Heart left ventricle (tissue), 16 donors: ENCODE results near the gene DMBX1. TPM values are rescaled to one million over a fixed set of nuclear protein-coding genes. Genes with fewer than 3 reads are reported as not detected.

Experiments used
- ATAC-seq, 4 donors: fragments of 200-7000 bp; cut with Tn5 transposase; one replicate each; pipeline ENCODE4 v1.9.1; 2020 to 2022; ENCODE audit warnings: moderate library complexity in 4 of 4, mild to moderate bottlenecking in 3 of 4, moderate number of reproducible peaks in 1 of 4
- DNase-seq, 5 donors: peaks; one replicate each; pipeline ENCODE4 v3.0.0-alpha.2; 2020
- H3K27ac ChIP-seq, 12 donors: fragments of 200-600 bp; sonication (generic) in 4 of 12; one replicate each; pipeline versions ENCODE4 v1.5.0 to v1.8.0; 2016 to 2022; ENCODE audit warnings: mild to moderate bottlenecking in 2 of 12
- H3K27me3 ChIP-seq, 9 donors: fragments of 200-600 bp; sonication (generic) in 2 of 9; one replicate each; pipeline versions ENCODE4 v1.5.1 to v1.8.0; 2016 to 2022; ENCODE audit warnings: mild to moderate bottlenecking in 3 of 9
- H3K36me3 ChIP-seq, 9 donors: fragments of 200-600 bp; sonication (generic) in 2 of 9; one replicate each; pipeline versions ENCODE4 v1.5.0 to v1.8.0; 2018 to 2022; ENCODE audit warnings: mild to moderate bottlenecking in 2 of 9
- H3K4me1 ChIP-seq, 12 donors: fragments of 200-600 bp; sonication (generic) in 4 of 12; one replicate each; pipeline versions ENCODE4 v1.5.0 to v1.8.0; 2016 to 2022; ENCODE audit warnings: mild to moderate bottlenecking in 3 of 12
- H3K4me3 ChIP-seq, 12 donors: fragments of 200-600 bp; sonication (generic) in 4 of 12; one replicate each; pipeline versions ENCODE4 v1.5.0 to v1.8.0; 2017 to 2022; ENCODE audit warnings: mild to moderate bottlenecking in 9 of 12, moderate library complexity in 4 of 12
- H3K9me3 ChIP-seq, 12 donors: fragments of 200-600 bp; sonication (generic) in 4 of 12; one replicate each; pipeline versions ENCODE4 v1.5.0 to v1.8.0; 2016 to 2022; ENCODE audit warnings: mild to moderate bottlenecking in 1 of 12
- POLR2A ChIP-seq, 2 donors: fragments of 450-650 bp; IDR thresholded peaks; one replicate each; pipeline ENCODE4 v1.6.1; 2017; ENCODE audit warnings: antibody characterized with exemption in 2 of 2, mild to moderate bottlenecking in 2 of 2, moderate library complexity in 2 of 2
- WGBS, 4 donors: extraction: QIAGEN DNeasy Blood & Tissue Kit in 2 of 4; methylation state at CpG; one replicate each; pipeline versions ENCODE4 v1.1.5 to v1.1.7; 2013 to 2018; 5-methylcytosine and 5-hydroxymethylcytosine counted together
- intact Hi-C, 10 donors: fragments of 100-400 bp; cut with DNase I; formaldehyde crosslinking; loops; one replicate each; pipeline versions ENCODE4 v1.11.1 to v1.14.2; 2022
- polyA plus RNA-seq, 2 donors: library from polyadenylated mRNA; stranded (reverse); fragments of 200-250 nt; gene quantifications; one replicate each; pipeline ENCODE4 v1.2.3, GENCODE V29; 2013
- total RNA-seq, 9 donors: library from RNA; depleted of rRNA in 2 of 9; stranded (reverse); fragments of >200 nt in 2 of 9; fragmentation: NEBNext Ultra II Directional in 3 of 9; extraction: Animal tissue kit (Norgen Biotek cat#: 25700) in 3 of 9; gene quantifications; one replicate each; pipeline versions ENCODE4 v1.1.0 to v1.2.4, GENCODE V29; 2016 to 2023
- TF ChIP-seq, protein P1 (sequence below), 12 donors: fragments of 200-600 bp; sonication (generic) in 4 of 12; IDR thresholded peaks; one replicate each; pipeline versions ENCODE4 v1.5.0 to v1.8.0; 2018 to 2022; ENCODE audit warnings: antibody characterized with exemption in 12 of 12, mild to moderate bottlenecking in 5 of 12
- donor health status: ischemic (EF 13 %, LVEDD 7.1; RV severe dilation, severe dysfunction).
- donor health status: healthy with polysubstance abuse.
- donor health status: DM: no; HTN: yes; CAD: no.
- donor health status: DM: no; HTN: no; CAD: no.
- donor health status: ischemic (EF 25% LVEDD 6.9; RV normal size, moderate dysfunction).
- donor health status: ischemic (EF 25% LVEDD 5.7; RV mildly dilated, moderate dysfunction).
- donor health status: healthy.
- donor health status: DM: yes; HTN: yes; CAD: no.
- donor health status: ischemic (EF 35%, LVEDD 5.7; RV mildly dilated, moderate dysfunction).
- donor health status: nonischemic (EF 11% LVEDD 7.7; RV severe dilation, severe dysfunction).
- donor health status: DM: yes; HTN: yes; CAD: no.
- donor health status: PGD.
- donor health status: ischemic (EF 29% LVEDD 5.4; RV normal size, mild dysfunction).
- donor health status: nonischemic (EF 23%, LVEDD 6.1; RV moderate dilation, normal function).

Gene DMBX1
- total and polyA plus RNA-seq, 11 donors, result not detected

DNA sequence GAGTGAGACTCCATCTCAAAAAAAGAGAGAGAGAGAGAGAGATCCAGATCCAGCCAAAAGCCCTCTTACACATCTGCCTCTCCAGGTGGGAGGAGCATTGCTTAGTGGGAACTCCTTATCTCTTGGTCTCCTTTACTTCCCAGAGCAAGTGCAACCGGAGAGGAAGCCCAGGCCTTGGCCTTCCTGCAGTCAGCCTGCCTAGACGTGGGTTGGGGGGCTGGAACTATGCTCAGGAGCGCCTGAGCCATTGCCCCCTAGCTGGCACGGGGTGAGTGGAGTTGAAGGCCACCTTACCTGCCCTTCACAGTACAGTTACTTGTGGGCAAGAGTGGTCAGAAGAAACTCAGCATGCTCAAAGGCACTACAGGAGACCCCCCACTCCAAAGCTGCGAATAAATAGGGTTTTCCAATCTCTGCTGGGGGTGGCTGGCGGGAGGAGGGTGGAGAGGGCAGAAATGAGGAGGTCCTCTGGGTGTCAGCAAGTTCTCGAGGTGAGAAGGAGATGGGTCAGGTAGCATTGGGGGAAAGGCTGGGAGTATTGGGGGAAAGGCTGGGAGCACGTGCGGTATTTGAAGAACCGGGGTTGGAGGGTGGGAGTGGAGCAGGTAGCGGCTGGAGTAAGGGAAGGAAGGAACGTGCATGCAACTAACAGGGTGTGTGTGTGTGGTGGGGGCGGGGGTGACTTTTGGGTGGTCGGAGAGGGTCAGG, 4.7 kb upstream of the DMBX1 start:
- no peak for ATAC-seq
- H3K27me3 ChIP-seq, result peaks cover 22 to 100% (median 70%) of the 10 kb centered on the region in 9 donors
- WGBS, 4 donors, result 21 to 28% (median 23%) methylated on average over 12 to 14 of the region's 14 CpGs
- no peak overlapping the region for H3K27ac ChIP-seq
- DNase-seq, result no peak
- no peaks in the 10 kb centered on the region for H3K36me3 ChIP-seq
- H3K9me3 ChIP-seq, result no peaks in the 10 kb centered on the region
- TF ChIP-seq, protein P1, sequence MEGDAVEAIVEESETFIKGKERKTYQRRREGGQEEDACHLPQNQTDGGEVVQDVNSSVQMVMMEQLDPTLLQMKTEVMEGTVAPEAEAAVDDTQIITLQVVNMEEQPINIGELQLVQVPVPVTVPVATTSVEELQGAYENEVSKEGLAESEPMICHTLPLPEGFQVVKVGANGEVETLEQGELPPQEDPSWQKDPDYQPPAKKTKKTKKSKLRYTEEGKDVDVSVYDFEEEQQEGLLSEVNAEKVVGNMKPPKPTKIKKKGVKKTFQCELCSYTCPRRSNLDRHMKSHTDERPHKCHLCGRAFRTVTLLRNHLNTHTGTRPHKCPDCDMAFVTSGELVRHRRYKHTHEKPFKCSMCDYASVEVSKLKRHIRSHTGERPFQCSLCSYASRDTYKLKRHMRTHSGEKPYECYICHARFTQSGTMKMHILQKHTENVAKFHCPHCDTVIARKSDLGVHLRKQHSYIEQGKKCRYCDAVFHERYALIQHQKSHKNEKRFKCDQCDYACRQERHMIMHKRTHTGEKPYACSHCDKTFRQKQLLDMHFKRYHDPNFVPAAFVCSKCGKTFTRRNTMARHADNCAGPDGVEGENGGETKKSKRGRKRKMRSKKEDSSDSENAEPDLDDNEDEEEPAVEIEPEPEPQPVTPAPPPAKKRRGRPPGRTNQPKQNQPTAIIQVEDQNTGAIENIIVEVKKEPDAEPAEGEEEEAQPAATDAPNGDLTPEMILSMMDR (IDR thresholded peaks at IDR 0.05), result no peak
- TF ChIP-seq POLR2A (IDR thresholded peaks at IDR 0.05), result no peak
- no peak overlapping the region for H3K4me3 ChIP-seq
- intact Hi-C loops, result no loop called here
- peaks cover 0 to 16% (median 7%) of the 10 kb centered on the region in 12 donors for H3K4me1 ChIP-seq

DNA sequence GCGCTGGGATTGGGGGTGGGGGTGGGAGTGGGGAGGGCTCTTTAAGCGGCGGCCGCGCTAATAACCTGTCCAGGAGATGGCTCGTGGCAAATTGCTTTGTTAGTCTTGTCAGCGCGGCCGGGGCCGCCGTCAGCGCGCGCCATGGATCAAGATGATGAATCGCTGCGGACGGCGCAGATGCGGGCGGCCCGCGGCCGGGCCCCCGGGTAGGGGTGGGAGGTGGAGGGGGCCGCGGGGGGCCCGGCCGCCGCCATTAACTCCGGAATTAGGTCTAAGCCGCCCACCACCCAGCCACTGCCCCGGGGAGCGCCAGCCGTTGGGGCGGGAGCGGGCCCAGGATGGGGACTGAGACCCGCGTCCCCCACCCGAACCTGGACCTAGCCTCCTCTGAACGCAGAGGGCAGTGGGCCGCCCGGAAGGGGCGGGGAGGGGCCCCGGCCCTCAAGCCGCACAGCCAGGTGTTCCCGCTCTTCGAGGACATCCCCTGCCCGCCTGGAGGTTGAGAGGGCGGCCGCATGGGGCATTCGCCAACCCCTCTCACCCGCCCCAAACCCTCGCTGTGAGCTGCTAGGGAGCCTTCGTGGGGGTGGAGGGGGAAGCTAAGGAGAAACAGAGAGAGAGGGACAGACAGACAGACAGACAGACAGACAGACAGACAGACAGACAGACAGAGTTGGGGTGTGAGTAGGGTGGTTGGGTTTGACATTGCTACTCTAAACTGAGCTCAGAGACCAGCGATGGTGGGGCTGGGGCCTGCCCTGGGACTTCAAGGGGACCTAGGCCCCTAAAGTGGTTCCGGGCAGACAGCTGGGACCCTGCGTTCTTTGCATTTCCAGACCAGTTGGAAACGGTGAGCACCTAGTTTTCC, 3.8 kb upstream of the DMBX1 start:
- Histone ChIP-seq H3K9me3 (no peaks in the 10 kb centered on the region), H3K4me3 (no peak overlapping the region), H3K27ac (no peak overlapping the region), H3K27me3 (peaks cover 27 to 100% (median 73%) of the 10 kb centered on the region in 9 donors), H3K36me3 (no peaks in the 10 kb centered on the region), H3K4me1 (peaks cover 0 to 25% (median 15%) of the 10 kb centered on the region in 12 donors)
- intact Hi-C loops, result no loop called here
- WGBS, 4 donors, result 8 to 16% (median 10%) methylated on average over 29 to 58 of the region's 58 CpGs
- TF ChIP-seq POLR2A (IDR thresholded peaks at IDR 0.05), result no peak
- TF ChIP-seq, protein P1 (IDR thresholded peaks at IDR 0.05), result no peak
- DNase-seq (no peak), ATAC-seq (no peak)

DNA sequence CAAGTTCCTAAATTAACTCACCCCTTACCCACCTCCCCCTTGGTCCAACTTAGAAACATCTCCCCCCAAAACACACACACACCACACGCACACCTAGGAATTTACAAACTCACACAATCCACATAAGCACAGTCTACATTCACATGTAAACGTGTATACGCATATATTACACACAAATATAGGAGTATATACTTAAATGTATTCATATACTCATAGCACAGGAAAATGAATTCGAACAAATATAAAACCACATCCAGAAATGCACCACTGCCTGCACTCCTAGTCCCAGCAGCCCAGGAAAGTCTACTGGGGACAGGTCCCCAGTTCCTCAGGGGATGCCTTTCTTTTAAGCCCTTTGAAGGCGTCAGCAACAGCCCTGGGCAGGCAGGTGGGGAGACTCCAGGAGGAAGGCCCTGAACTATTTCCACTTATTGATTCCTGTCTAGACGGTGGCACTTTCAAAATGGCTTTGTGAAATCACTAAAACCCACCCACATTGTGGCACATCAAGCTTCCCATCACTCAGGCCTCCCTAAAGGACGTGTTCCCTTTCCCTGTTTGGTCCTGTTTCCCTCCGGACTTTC, 3.1 kb upstream of the DMBX1 start:
- ATAC-seq (no peak), DNase-seq (no peak)
- H3K27ac ChIP-seq, result no peak overlapping the region
- H3K27me3 ChIP-seq, result peaks cover 31 to 100% (median 77%) of the 10 kb centered on the region in 9 donors
- 64 to 74% (median 72%) methylated on average over 8 of the region's 8 CpGs for WGBS, 4 donors
- no peaks in the 10 kb centered on the region for H3K36me3 ChIP-seq
- peaks cover 0 to 28% (median 15%) of the 10 kb centered on the region in 12 donors for H3K4me1 ChIP-seq
- intact Hi-C loops, result no loop called here
- TF ChIP-seq POLR2A (IDR thresholded peaks at IDR 0.05), result no peak
- TF ChIP-seq, protein P1 (IDR thresholded peaks at IDR 0.05), result no peak
- no peak overlapping the region for H3K4me3 ChIP-seq
- H3K9me3 ChIP-seq, result no peaks in the 10 kb centered on the region

DNA sequence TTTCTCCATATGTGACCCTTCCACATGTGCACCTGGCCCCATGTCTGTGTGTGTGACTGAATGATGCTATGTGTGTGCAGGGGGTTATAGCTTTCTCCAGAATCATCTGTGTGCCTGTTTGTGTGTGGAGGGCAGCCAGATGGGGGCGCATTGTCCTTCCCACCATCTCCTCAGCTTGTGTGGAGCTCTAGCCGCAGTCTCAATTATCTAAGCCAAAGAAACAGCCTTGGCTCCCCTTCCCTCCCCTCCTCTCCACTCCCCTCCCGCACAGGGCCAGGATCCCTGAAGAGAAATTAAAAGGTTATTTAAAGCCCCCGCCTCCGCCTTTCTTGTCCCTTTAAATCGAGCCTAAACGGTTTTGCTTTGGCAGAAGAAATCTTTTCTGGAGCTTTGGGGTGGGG, 1.8 kb upstream of the DMBX1 start:
- ATAC-seq (no peak), DNase-seq (no peak)
- TF ChIP-seq, protein P1 (IDR thresholded peaks at IDR 0.05), result no peak
- TF ChIP-seq POLR2A (IDR thresholded peaks at IDR 0.05), result no peak
- Histone ChIP-seq H3K36me3 (no peaks in the 10 kb centered on the region), H3K27ac (no peak overlapping the region), H3K27me3 (peaks cover 42 to 100% (median 86%) of the 10 kb centered on the region in 9 donors), H3K4me1 (peaks cover 0 to 28% (median 15%) of the 10 kb centered on the region in 12 donors), H3K4me3 (no peak overlapping the region), H3K9me3 (no peaks in the 10 kb centered on the region)
- intact Hi-C loops, result no loop called here
- 15 to 26% (median 18%) methylated on average over 7 of the region's 7 CpGs for WGBS, 4 donors
